ENCODE results near the gene PCGF3.
"Not testable (repeated sequence)": the region's sequence is repeated elsewhere in the genome, so short reads cannot be mapped to it uniquely, and the experiment has no call there.

The PCGF3 gene

GRCh38 chr4:748461-748860 is 42.8 kb downstream of the PCGF3 start:
- TF ChIP-seq ZNF600 (tag by site-specific recombination; IDR thresholded peaks at IDR 0.05) (no peak), ZSCAN16 (tag by site-specific recombination; IDR thresholded peaks at IDR 0.05) (no peak)
- Histone ChIP-seq H3K9me3 (ENCODE audit: control insufficient read depth, insufficient read depth, low read depth, low read length) (no peaks in the 10 kb centered on the region), H3K4me1 (ENCODE audit: control insufficient read depth, insufficient read depth, low read length) (no peaks in the 10 kb centered on the region), H3K4me3 (ENCODE audit: low read depth, low read length) (no peak overlapping the region), H3K36me3 (ENCODE audit: control insufficient read depth in 2 of 2, insufficient read depth in 1 of 2, low read length in 2 of 2) (peaks cover 8 to 52% of the 10 kb centered on the region in 2 experiments; a peak in 2 of 3 replicates), H3K27ac (ENCODE audit: extremely low read depth, low read depth, low read length) (no peak overlapping the region)
- POLR2A ChIA-PET = no interaction called here
- CTCF ChIA-PET = no interaction called here

DNA sequence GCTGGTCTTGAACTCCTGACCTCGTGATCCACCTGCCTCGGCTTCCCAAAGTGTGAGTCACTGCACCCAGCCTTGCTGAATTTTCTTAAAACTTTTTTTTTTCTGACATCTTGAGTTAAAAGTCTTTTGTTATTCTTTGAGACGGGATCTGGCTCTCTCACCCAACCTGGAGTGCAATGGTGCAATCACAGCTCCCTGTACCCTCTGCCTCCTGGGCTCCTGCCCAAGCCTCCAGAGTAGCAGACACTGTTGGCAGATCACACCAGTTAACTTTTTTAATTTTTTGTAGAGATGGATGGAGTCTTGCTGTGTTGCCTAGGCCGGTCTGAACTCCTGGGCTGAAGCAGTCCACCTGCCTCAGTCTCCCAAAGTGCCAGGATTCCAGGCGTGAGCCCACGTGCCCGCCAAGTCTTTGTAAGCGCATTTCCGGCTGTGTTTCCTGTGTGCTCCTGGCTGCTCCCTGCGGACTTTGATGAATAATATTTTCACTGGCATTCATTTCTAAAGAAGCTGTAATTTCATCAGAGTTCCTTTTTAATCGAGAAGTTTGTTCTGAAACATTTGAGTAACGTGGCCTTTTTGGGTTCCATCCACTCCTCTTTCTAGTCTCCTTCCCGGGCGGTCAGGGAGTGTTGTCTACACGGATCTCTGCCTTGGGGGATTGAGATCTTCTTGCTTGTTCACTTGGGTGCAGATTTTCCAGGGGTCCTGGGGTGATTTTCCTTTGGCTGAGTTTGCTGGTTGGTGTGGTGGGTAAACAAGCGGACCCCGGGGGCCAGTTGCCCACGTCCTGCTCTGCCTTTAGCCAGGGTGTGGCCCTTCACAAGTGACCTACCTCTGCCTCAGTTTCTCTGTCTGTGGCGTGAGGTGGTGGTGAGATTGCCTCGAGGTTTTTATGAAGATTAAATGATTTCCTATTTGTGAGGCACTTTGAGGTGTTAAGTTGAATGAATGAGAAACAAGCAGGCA is 44.4 kb downstream of the PCGF3 start:
- ChIA-PET CTCF (interaction anchor here (0.7 kb wide), 1 partner anchor 17 kb away, joined by 3 read pairs; no protein-coding TSS in a partner anchor), POLR2A (interaction anchor here (0.7 kb wide), 1 partner anchor 34 kb away, joined by 6 read pairs; no protein-coding TSS in a partner anchor)
- no peak overlapping the region for H3K27ac ChIP-seq (ENCODE audit: extremely low read depth, low read depth, low read length)
- H3K4me1 ChIP-seq (ENCODE audit: control insufficient read depth, insufficient read depth, low read length) = no peaks in the 10 kb centered on the region
- no peak overlapping the region for H3K4me3 ChIP-seq (ENCODE audit: low read depth, low read length)
- peaks cover 8 to 63% of the 10 kb centered on the region in 2 experiments; a peak in 2 of 3 replicates for H3K36me3 ChIP-seq (ENCODE audit: control insufficient read depth in 2 of 2, insufficient read depth in 1 of 2, low read length in 2 of 2)
- no peaks in the 10 kb centered on the region for H3K9me3 ChIP-seq (ENCODE audit: control insufficient read depth, insufficient read depth, low read depth, low read length)
- TF ChIP-seq, protein P1, sequence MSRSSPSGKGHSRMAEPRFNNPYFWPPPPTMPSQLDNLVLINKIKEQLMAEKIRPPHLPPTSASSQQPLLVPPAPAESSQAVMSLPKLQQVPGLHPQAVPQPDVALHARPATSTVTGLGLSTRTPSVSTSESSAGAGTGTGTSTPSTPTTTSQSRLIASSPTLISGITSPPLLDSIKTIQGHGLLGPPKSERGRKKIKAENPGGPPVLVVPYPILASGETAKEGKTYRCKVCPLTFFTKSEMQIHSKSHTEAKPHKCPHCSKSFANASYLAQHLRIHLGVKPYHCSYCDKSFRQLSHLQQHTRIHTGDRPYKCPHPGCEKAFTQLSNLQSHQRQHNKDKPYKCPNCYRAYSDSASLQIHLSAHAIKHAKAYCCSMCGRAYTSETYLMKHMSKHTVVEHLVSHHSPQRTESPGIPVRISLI (tag by site-specific recombination; IDR thresholded peaks at IDR 0.05) = no peak
- TF ChIP-seq HOXD13 (CRISPR knock-in tag; IDR thresholded peaks at IDR 0.05; ENCODE audit: borderline replicate concordance) = no peak
- TF ChIP-seq ZNF16 (tag by site-specific recombination; IDR thresholded peaks at IDR 0.05; ENCODE audit: low read depth) = no peak

GRCh38 chr4:751676-752075 is 46.0 kb downstream of the PCGF3 start:
- CTCF ChIA-PET = interaction anchor here (0.7 kb wide), 1 partner anchor 451 kb away, joined by 3 read pairs; no protein-coding TSS in a partner anchor
- H3K4me3 ChIP-seq (ENCODE audit: low read depth, low read length) = no peak overlapping the region

DNA sequence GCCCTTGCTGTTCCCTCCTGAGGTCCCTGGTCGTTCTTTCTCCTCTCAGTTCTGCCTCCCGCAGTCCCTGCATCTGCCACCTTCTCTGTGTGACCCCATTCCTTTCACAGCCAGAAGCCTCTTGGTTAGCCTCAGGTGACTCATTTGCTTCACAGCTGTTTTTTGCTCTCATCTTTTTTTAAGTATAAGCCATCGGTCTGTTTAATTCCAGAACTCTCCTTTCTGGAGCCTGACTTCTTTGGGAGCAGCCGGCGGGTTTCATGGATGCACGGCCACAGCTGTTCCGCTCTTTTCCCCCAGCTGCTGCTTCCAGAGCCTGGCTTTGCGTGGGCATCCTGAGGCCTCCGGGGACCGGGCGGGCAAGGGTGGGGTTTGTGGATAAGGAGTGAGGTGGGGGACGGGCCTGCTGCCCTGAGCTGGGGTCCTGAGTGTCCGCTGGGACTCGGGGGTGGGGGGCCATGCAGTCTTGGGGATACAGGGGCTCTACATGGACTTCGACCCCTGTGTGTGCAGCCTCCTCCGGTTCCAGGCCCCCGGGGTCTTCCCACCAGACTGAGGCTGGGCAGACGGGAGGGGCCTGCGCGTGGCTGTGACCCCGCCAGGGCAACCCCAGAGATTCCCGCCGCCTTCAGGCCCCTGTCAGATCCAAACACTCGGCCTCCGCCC is 46.7 kb downstream of the PCGF3 start:
- Histone ChIP-seq H3K27ac (ENCODE audit: extremely low read depth, low read depth, low read length) (no peak overlapping the region), H3K4me3 (ENCODE audit: low read depth, low read length) (no peak overlapping the region), H3K9me3 (ENCODE audit: control insufficient read depth, insufficient read depth, low read depth, low read length) (no peaks in the 10 kb centered on the region), H3K36me3 (ENCODE audit: control insufficient read depth in 2 of 2, insufficient read depth in 1 of 2, low read length in 2 of 2) (peaks cover 8 to 78% of the 10 kb centered on the region in 2 experiments; a peak in 2 of 3 replicates), H3K4me1 (ENCODE audit: control insufficient read depth, insufficient read depth, low read length) (no peaks in the 10 kb centered on the region)
- ChIA-PET POLR2A (interaction anchor here (0.7 kb wide), 1 partner anchor 74 kb away, joined by 3 read pairs; no protein-coding TSS in a partner anchor), CTCF (interaction anchor here (0.7 kb wide), 1 partner anchor 451 kb away, joined by 3 read pairs; no protein-coding TSS in a partner anchor)
- TF ChIP-seq ZNF175 (tag by site-specific recombination; IDR thresholded peaks at IDR 0.05) (no peak), ZNF530 (tag by site-specific recombination; IDR thresholded peaks at IDR 0.05; ENCODE audit: low read depth) (no peak), ZNF133 (tag by site-specific recombination; IDR thresholded peaks at IDR 0.05) (no peak), ZNF146 (tag by site-specific recombination; IDR thresholded peaks at IDR 0.05) (no peak), ZNF664 (tag by site-specific recombination; IDR thresholded peaks at IDR 0.05) (no peak), CTCF (tag by site-specific recombination; IDR thresholded peaks at IDR 0.05) (no peak), ZNF621 (tag by site-specific recombination; IDR thresholded peaks at IDR 0.05) (no peak)
- TF ChIP-seq, protein P2, sequence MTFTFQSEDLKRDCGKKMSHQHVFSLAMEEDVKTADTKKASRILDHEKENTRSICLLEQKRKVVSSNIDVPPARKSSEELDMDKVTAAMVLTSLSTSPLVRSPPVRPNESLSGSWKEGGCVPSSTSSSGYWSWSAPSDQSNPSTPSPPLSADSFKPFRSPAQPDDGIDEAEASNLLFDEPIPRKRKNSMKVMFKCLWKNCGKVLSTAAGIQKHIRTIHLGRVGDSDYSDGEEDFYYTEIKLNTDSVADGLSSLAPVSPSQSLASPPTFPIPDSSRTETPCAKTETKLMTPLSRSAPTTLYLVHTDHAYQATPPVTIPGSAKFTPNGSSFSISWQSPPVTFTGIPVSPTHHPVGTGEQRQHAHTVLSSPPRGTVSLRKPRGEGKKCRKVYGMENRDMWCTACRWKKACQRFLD (tag by site-specific recombination; IDR thresholded peaks at IDR 0.05) = no peak

More at GRCh38 chr4:751676-752075, 46.0 kb downstream of the PCGF3 start:
- POLR2A ChIA-PET = interaction anchor here (0.7 kb wide), 1 partner anchor 74 kb away, joined by 3 read pairs; no protein-coding TSS in a partner anchor
- Histone ChIP-seq H3K9me3 (ENCODE audit: control insufficient read depth, insufficient read depth, low read depth, low read length) (no peaks in the 10 kb centered on the region), H3K27ac (ENCODE audit: extremely low read depth, low read depth, low read length) (no peak overlapping the region), H3K4me1 (ENCODE audit: control insufficient read depth, insufficient read depth, low read length) (no peaks in the 10 kb centered on the region), H3K36me3 (ENCODE audit: control insufficient read depth in 2 of 2, insufficient read depth in 1 of 2, low read length in 2 of 2) (peaks cover 8 to 71% of the 10 kb centered on the region in 2 experiments; a peak in 2 of 3 replicates)
- TF ChIP-seq GLIS2 (tag by site-specific recombination; IDR thresholded peaks at IDR 0.05) = peak; percentile 29; the same call in 1 of the 2 replicates
- TF ChIP-seq, protein P2 (tag by site-specific recombination; IDR thresholded peaks at IDR 0.05) = no peak

- POLR2A ChIA-PET; H3K27ac ChIP-seq (ENCODE audit: extremely low read depth, low read depth, low read length); H3K4me3 ChIP-seq (ENCODE audit: low read depth, low read length); H3K9me3 ChIP-seq (ENCODE audit: control insufficient read depth, insufficient read depth, low read depth, low read length); CTCF ChIA-PET; H3K4me1 ChIP-seq (ENCODE audit: control insufficient read depth, insufficient read depth, low read length): not testable (repeated sequence)
- peaks cover 6 to 75% of the 10 kb centered on the region in 2 experiments; a peak in 2 of 3 replicates for H3K36me3 ChIP-seq (ENCODE audit: control insufficient read depth in 2 of 2, insufficient read depth in 1 of 2, low read length in 2 of 2)
Observed at GRCh38 chr4:753186-753585, 47.6 kb downstream of the PCGF3 start.
